CD14-positive monocyte (primary cell): ENCODE measurements around the gene PTGFRN. TPM values are rescaled to one million over a fixed set of nuclear protein-coding genes. Genes with fewer than 3 reads are reported as not detected.

Experiments
- DNase-seq, 3 donors: peaks; one replicate each; pipeline ENCODE4 v3.0.0-alpha.2; 2011 to 2022
- H2AFZ ChIP-seq: 2 replicates; pipeline ENCODE4 v1.6.0; 2012; ENCODE audit warnings: mild to moderate bottlenecking, low read depth, low read length, inconsistent platforms; ENCODE audit not compliant: insufficient read depth, poor library complexity, severe bottlenecking
- H3K27ac ChIP-seq, 2 donors: 1 replicate in 1 of 2; 2 replicates in 1 of 2; pipeline ENCODE4 v1.5.1; 2012 to 2013; ENCODE audit warnings: low read length in 2 of 2, control low read depth in 1 of 2, inconsistent platforms in 1 of 2, low read depth in 1 of 2, mild to moderate bottlenecking in 1 of 2
- H3K27me3 ChIP-seq, 2 donors: one replicate each; pipeline versions ENCODE4 v1.6.0 to v1.6.1; 2011 to 2013; ENCODE audit warnings: low read length in 2 of 2; ENCODE audit not compliant: control insufficient read depth in 2 of 2, insufficient read depth in 2 of 2
- H3K36me3 ChIP-seq, 2 donors: replicated peaks in 1 of 2; 1 replicate in 1 of 2; 2 replicates in 1 of 2; pipeline versions ENCODE4 v1.5.1 to v1.6.1; 2012 to 2013; ENCODE audit warnings: low read length in 2 of 2, control low read depth in 1 of 2, inconsistent platforms in 1 of 2, mild to moderate bottlenecking in 1 of 2; ENCODE audit not compliant: insufficient read depth in 2 of 2, control insufficient read depth in 1 of 2
- H3K4me1 ChIP-seq, 2 donors: 1 replicate in 1 of 2; 2 replicates in 1 of 2; pipeline versions ENCODE4 v1.5.1 to v1.6.1; 2012 to 2013; ENCODE audit warnings: low read length in 2 of 2, control low read depth in 1 of 2, inconsistent platforms in 1 of 2, mild to moderate bottlenecking in 1 of 2, moderate library complexity in 1 of 2; ENCODE audit not compliant: insufficient read depth in 2 of 2, control insufficient read depth in 1 of 2
- H3K4me2 ChIP-seq: replicated peaks from 2 replicates; pipeline ENCODE3; 2012; ENCODE audit warnings: low read length, moderate library complexity, mild to moderate bottlenecking; ENCODE audit not compliant: poor library complexity, severe bottlenecking; ENCODE audit errors: extremely low read depth
- H3K4me3 ChIP-seq, 3 experiments: fragments of 200-600 bp in 1 of 3; sonication (generic) in 1 of 3; replicated peaks in 1 of 3; 1 replicate in 2 of 3; 2 replicates in 1 of 3; pipeline ENCODE4 v1.5.1; 2011 to 2013; ENCODE audit warnings: low read length in 3 of 3, mild to moderate bottlenecking in 3 of 3, control low read depth in 2 of 3, low read depth in 2 of 3, inconsistent platforms in 1 of 3, moderate library complexity in 1 of 3
- H3K79me2 ChIP-seq: 2 replicates; pipeline ENCODE4 v1.6.0; 2012; ENCODE audit warnings: mild to moderate bottlenecking, control low read depth, inconsistent platforms, low read length, moderate library complexity; ENCODE audit not compliant: insufficient read depth
- H3K9ac ChIP-seq: 2 replicates; pipeline ENCODE4 v1.6.0; 2017; ENCODE audit warnings: low read length, mild to moderate bottlenecking; ENCODE audit not compliant: insufficient read depth, poor library complexity, severe bottlenecking
- H3K9me3 ChIP-seq, 2 donors: replicated peaks in 1 of 2; 1 replicate in 1 of 2; 2 replicates in 1 of 2; pipeline versions ENCODE4 v1.5.1 to v1.6.1; 2012 to 2013; ENCODE audit warnings: low read length in 2 of 2, control low read depth in 1 of 2; ENCODE audit not compliant: control insufficient read depth in 1 of 2, insufficient read depth in 1 of 2
- H4K20me1 ChIP-seq: 2 replicates; pipeline ENCODE4 v1.6.0; 2012; ENCODE audit warnings: mild to moderate bottlenecking, low read length, control low read depth, moderate library complexity; ENCODE audit not compliant: insufficient read depth
- H3K27ac Mint-ChIP-seq, 7 donors: one replicate each; pipeline ENCODE4 v1.8.0; 2020; ENCODE audit warnings: mild to moderate bottlenecking in 7 of 7, mixed read lengths in 7 of 7, moderate library complexity in 6 of 7, inconsistent platforms in 2 of 7
- H3K27me3 Mint-ChIP-seq, 3 donors: one replicate each; pipeline ENCODE4 v1.8.0; 2021 to 2022; ENCODE audit warnings: low read depth in 3 of 3, mild to moderate bottlenecking in 3 of 3, mixed read lengths in 3 of 3, moderate library complexity in 3 of 3, inconsistent platforms in 1 of 3
- H3K36me3 Mint-ChIP-seq, 2 donors: one replicate each; pipeline ENCODE4 v1.8.0; 2020; ENCODE audit warnings: mixed read lengths in 2 of 2, inconsistent platforms in 1 of 2, mild to moderate bottlenecking in 1 of 2
- H3K4me1 Mint-ChIP-seq: one replicate; pipeline ENCODE4 v1.8.0; 2020; ENCODE audit warnings: mild to moderate bottlenecking, mixed read lengths
- H3K4me3 Mint-ChIP-seq, 2 donors: one replicate each; pipeline ENCODE4 v1.8.0; 2020; ENCODE audit warnings: mild to moderate bottlenecking in 2 of 2, mixed read lengths in 2 of 2, moderate library complexity in 1 of 2
- H3K9me3 Mint-ChIP-seq, 7 donors: one replicate each; pipeline ENCODE4 v1.8.0; 2020 to 2022; ENCODE audit warnings: mixed read lengths in 7 of 7, mild to moderate bottlenecking in 6 of 7, moderate library complexity in 6 of 7, inconsistent platforms in 2 of 7
- CTCF ChIP-seq: fragments of 200-600 bp; IDR thresholded peaks from one replicate; pipeline ENCODE4 v1.8.0; 2022; ENCODE audit warnings: antibody characterized with exemption, mild to moderate bottlenecking
- WGBS: methylation state at CpG from one replicate; pipeline ENCODE4 v1.1.5; 2013; ENCODE audit warnings: missing lambda C conversion rate; ENCODE audit not compliant: insufficient coverage; 5-methylcytosine and 5-hydroxymethylcytosine counted together
- intact Hi-C, 2 donors: fragments of 100-400 bp; cut with micrococcal nuclease; formaldehyde crosslinking; loops; one replicate each; pipeline versions ENCODE4 v1.15.0 to v1.15.1; 2023
- polyA plus RNA-seq, 3 donors: library from polyadenylated mRNA; depleted of rRNA in 1 of 3; unstranded in 2 of 3; stranded (reverse) in 1 of 3; fragments of 300-500 nt in 2 of 3; fragments of >200 nt in 1 of 3; fragmentation: Illumina TruSeq in 2 of 3; gene quantifications; 1 replicate in 2 of 3; 2 replicates in 1 of 3; pipeline ENCODE4 v1.2.3, GENCODE V29; 2012 to 2021

The PTGFRN gene
- polyA plus RNA-seq, 3 donors = 1.5 to 2.9 (median 1.6) TPM

- no peak overlapping the region for H2AFZ ChIP-seq
- no peak overlapping the region for H3K4me3 ChIP-seq
- H3K36me3 ChIP-seq = no peaks in the 10 kb centered on the region
- TF ChIP-seq CTCF = no peak
- H3K79me2 ChIP-seq = no peaks in the 10 kb centered on the region
- no peaks in the 10 kb centered on the region for H3K9me3 ChIP-seq
- no peak overlapping the region for H3K4me3 Mint-ChIP-seq
- no CpG with 5 or more reads among the region's 3 CpGs for WGBS
- peaks cover 2% of the 10 kb centered on the region for H3K4me1 Mint-ChIP-seq
- intact Hi-C loops = no loop called here
- no peaks in the 10 kb centered on the region for H3K4me1 ChIP-seq
- no peaks in the 10 kb centered on the region for H3K36me3 Mint-ChIP-seq
- no peaks in the 10 kb centered on the region for H3K9me3 Mint-ChIP-seq
- peaks cover 0 to 2% (median 2%) of the 10 kb centered on the region in 3 donors for H3K27me3 Mint-ChIP-seq
- H3K27ac ChIP-seq = no peak overlapping the region
- H3K9ac ChIP-seq = no peak overlapping the region
- H4K20me1 ChIP-seq = no peaks in the 10 kb centered on the region
- H3K27ac Mint-ChIP-seq = no peak overlapping the region
- DNase-seq = no peak
- H3K4me2 ChIP-seq = no peak overlapping the region
- no peaks in the 10 kb centered on the region for H3K27me3 ChIP-seq
Observed at GRCh38 chr1:116954440-116954839, 44.7 kb downstream of the PTGFRN start.

- Histone ChIP-seq H3K9me3 (no peaks in the 10 kb centered on the region), H3K79me2 (no peaks in the 10 kb centered on the region), H3K36me3 (no peaks in the 10 kb centered on the region), H3K27ac (no peak overlapping the region), H3K9ac (no peak overlapping the region), H3K27me3 (no peaks in the 10 kb centered on the region), H4K20me1 (no peaks in the 10 kb centered on the region), H2AFZ (no peak overlapping the region), H3K4me3 (no peak overlapping the region), H3K4me1 (no peaks in the 10 kb centered on the region), H3K4me2 (no peak overlapping the region)
- DNase-seq = no peak
- no peak for TF ChIP-seq CTCF
- Mint-ChIP-seq H3K4me3 (no peak overlapping the region), H3K27ac (no peak overlapping the region), H3K36me3 (no peaks in the 10 kb centered on the region), H3K4me1 (peaks cover 2% of the 10 kb centered on the region), H3K9me3 (no peaks in the 10 kb centered on the region), H3K27me3 (peaks cover 2 to 6% (median 3%) of the 10 kb centered on the region in 3 donors)
- 95% methylated on average over 4 of the region's 7 CpGs for WGBS
- intact Hi-C loops = no loop called here
Observed at GRCh38 chr1:116956378-116956777, 46.7 kb downstream of the PTGFRN start.
